ENCODE measurements around the gene PLSCR5. TPM values are rescaled to one million over a fixed set of nuclear protein-coding genes. Genes with fewer than 3 reads are reported as not detected.
A peak's percentile ranks its signal among the peaks of the same experiment; 100 is the strongest.

PLSCR5 gene
- total RNA-seq, 4 donors from 2014 or later, result not detected

- DNase-seq (ENCODE audit: low spot score in 2 of 2), result no peak
- H3K36me3 ChIP-seq, result no peaks in the 10 kb centered on the region
- TF ChIP-seq, protein P1, sequence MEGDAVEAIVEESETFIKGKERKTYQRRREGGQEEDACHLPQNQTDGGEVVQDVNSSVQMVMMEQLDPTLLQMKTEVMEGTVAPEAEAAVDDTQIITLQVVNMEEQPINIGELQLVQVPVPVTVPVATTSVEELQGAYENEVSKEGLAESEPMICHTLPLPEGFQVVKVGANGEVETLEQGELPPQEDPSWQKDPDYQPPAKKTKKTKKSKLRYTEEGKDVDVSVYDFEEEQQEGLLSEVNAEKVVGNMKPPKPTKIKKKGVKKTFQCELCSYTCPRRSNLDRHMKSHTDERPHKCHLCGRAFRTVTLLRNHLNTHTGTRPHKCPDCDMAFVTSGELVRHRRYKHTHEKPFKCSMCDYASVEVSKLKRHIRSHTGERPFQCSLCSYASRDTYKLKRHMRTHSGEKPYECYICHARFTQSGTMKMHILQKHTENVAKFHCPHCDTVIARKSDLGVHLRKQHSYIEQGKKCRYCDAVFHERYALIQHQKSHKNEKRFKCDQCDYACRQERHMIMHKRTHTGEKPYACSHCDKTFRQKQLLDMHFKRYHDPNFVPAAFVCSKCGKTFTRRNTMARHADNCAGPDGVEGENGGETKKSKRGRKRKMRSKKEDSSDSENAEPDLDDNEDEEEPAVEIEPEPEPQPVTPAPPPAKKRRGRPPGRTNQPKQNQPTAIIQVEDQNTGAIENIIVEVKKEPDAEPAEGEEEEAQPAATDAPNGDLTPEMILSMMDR (IDR thresholded peaks at IDR 0.05), result no peak
- no peak for TF ChIP-seq POLR2A (IDR thresholded peaks at IDR 0.05)
- no peak for TF ChIP-seq EP300 (IDR thresholded peaks at IDR 0.05)
Observed at GRCh38 chr3:146598535-146598934, 6.6 kb downstream of the PLSCR5 start.

DNA sequence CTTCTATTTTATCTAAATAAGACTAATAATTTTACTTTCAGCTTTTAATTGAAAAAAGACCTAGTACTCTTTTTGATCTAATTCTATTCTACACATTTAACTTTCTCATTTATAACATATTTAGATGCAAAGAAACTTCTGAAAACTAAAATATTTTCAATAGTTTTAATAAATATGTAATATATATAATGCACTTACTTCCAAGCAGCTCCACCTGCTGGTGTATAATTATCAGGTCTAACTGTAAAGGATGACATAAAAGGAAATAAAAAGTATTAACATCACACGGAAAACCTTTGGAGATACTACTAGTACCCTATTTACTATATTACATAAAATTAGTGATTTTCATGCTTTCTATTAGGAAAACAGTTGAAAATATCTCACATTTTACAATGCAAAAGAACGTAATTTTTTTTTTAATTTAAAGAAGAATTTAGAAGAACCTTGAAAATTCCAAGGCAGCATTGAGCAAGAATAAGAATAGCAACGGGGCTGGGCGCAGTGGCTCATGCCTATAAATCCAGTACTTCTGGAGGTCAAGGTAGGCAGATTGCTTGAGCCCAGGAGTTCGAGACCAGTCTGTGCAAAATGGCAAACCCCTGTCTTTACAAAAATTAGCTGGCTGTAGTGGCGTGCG is 10.2 kb downstream of the PLSCR5 start:
- peaks cover 0 to 2% (median 0%) of the 10 kb centered on the region in 4 donors for H3K4me1 ChIP-seq
- DNase-seq (ENCODE audit: low spot score in 2 of 2), result no peak
- TF ChIP-seq EP300 (IDR thresholded peaks at IDR 0.05) (no peak), POLR2A (IDR thresholded peaks at IDR 0.05) (no peak)
- TF ChIP-seq, protein P1 (IDR thresholded peaks at IDR 0.05), result peak in 1 of 5 experiments; percentile 23
- H3K27ac ChIP-seq, result no peak overlapping the region
- H3K4me3 ChIP-seq, result no peak overlapping the region
- H3K9me3 ChIP-seq, result no peaks in the 10 kb centered on the region
- 80 to 83% methylated on average over 7 of the region's 7 CpGs for WGBS, 2 donors
- H3K27me3 ChIP-seq, result no peaks in the 10 kb centered on the region
- no peaks in the 10 kb centered on the region for H3K36me3 ChIP-seq

More at GRCh38 chr3:146598535-146598934, 6.6 kb downstream of the PLSCR5 start:
- H3K9me3 ChIP-seq, result no peaks in the 10 kb centered on the region
- no peak overlapping the region for H3K4me3 ChIP-seq
- WGBS, 2 donors, result 81 to 82% methylated on average over 3 of the region's 3 CpGs
- no peak overlapping the region for H3K27ac ChIP-seq
- no peaks in the 10 kb centered on the region for H3K27me3 ChIP-seq
- H3K4me1 ChIP-seq, result no peaks in the 10 kb centered on the region

DNA sequence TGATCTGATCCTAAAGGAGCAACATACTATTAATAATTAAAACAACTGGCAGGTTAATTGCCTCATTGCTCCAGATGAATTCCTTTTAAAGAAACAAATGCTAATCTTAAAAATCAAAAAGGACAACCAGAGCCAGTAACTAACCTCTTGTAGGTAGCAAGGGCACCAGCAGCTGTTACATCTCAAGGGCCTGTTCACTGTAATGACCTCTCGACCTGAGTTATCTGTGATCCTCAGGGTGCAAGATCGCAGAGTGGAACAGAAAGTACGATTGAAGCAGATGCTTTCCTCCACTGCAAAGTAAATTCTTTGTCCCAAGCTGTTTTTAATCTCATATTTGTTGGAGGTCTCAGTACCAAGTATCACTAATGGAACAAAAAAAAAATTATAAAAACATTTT is 11.4 kb downstream of the PLSCR5 start:
- Histone ChIP-seq H3K27ac (no peak overlapping the region), H3K36me3 (no peaks in the 10 kb centered on the region), H3K27me3 (no peaks in the 10 kb centered on the region), H3K4me3 (no peak overlapping the region), H3K4me1 (peaks cover 0 to 12% (median 0%) of the 10 kb centered on the region in 4 donors), H3K9me3 (no peaks in the 10 kb centered on the region)
- TF ChIP-seq EP300 (IDR thresholded peaks at IDR 0.05) (no peak), POLR2A (IDR thresholded peaks at IDR 0.05) (no peak)
- TF ChIP-seq, protein P1 (IDR thresholded peaks at IDR 0.05), result no peak
- 65 to 82% methylated on average over 3 of the region's 3 CpGs for WGBS, 2 donors
- no peak for DNase-seq (ENCODE audit: low spot score in 2 of 2)

GRCh38 chr3:146590521-146590920 is 14.6 kb downstream of the PLSCR5 start:
- Histone ChIP-seq H3K4me1 (peaks cover 0 to 12% (median 0%) of the 10 kb centered on the region in 4 donors), H3K36me3 (no peaks in the 10 kb centered on the region), H3K4me3 (no peak overlapping the region), H3K27me3 (no peaks in the 10 kb centered on the region), H3K9me3 (no peaks in the 10 kb centered on the region), H3K27ac (no peak overlapping the region)
- 60 to 61% methylated on average over 2 of the region's 2 CpGs for WGBS, 2 donors
- DNase-seq (ENCODE audit: low spot score in 2 of 2), result no peak
- TF ChIP-seq POLR2A (IDR thresholded peaks at IDR 0.05) (no peak), EP300 (IDR thresholded peaks at IDR 0.05) (no peak)
- TF ChIP-seq, protein P1 (IDR thresholded peaks at IDR 0.05), result no peak

- 4 to 12% methylated on average over 1 of the region's 1 CpG for WGBS, 2 donors
- Histone ChIP-seq H3K27me3 (no peaks in the 10 kb centered on the region), H3K27ac (no peak overlapping the region), H3K4me3 (no peak overlapping the region), H3K4me1 (peaks cover 0 to 12% (median 0%) of the 10 kb centered on the region in 4 donors), H3K36me3 (no peaks in the 10 kb centered on the region), H3K9me3 (no peaks in the 10 kb centered on the region)
- TF ChIP-seq EP300 (IDR thresholded peaks at IDR 0.05), result no peak
- TF ChIP-seq, protein P1 (IDR thresholded peaks at IDR 0.05), result peak; percentile 33 to 50 (median 38)
- peak in 1 of 2 donors; percentile 77 for DNase-seq (ENCODE audit: low spot score in 2 of 2)
Observed at GRCh38 chr3:146589899-146590508, 15.1 kb downstream of the PLSCR5 start.

Measured in tibial nerve (tissue), 4 donors.